ENCODE measurements around the gene OR4F15. TPM values are rescaled to one million over a fixed set of nuclear protein-coding genes. Genes with fewer than 3 reads are reported as not detected.

The OR4F15 gene
- total RNA-seq, 1 experiment from 2014 or later: 0.51 TPM

DNA sequence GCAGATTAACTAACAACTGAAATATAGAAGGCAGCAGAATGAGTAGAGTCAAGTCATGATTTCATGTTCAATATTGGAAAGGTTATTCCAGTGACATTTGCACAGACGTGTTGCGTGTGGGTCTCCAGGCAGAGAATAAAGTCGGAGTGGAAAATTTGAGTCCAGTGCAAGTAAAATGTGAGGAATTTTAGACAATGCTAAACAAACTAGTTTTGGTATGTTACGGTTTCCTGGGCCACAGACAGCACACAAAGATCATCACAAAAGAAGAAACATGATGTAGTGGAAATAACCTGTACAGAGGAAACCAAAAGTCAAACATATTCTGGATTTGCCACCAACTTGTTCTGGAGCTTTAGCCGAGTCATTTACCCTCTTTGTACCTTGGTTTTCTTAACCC lies 8.3 kb upstream of the OR4F15 start:
- no peak for DNase-seq (ENCODE audit: low read depth)

DNA sequence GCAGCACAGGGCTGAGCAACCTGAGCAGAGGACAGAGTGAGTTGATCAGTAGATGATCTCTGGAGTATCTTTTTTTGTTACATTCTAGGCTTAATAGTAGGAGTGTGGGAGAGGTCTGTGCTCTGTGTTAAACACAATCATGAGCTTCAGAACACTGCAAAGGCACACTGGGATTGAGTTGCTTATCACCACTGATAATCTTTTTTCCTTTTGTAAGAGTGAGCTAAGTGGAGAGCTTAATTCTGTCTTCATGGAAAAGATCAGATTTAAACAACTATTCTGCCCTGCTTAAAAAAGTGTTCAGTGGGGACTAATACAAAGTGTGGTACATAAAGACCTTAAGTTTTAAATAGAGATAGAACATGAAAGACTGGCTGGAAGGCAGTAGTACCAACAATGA lies 7.6 kb upstream of the OR4F15 start:
- no peak for DNase-seq (ENCODE audit: low read depth)

DNA sequence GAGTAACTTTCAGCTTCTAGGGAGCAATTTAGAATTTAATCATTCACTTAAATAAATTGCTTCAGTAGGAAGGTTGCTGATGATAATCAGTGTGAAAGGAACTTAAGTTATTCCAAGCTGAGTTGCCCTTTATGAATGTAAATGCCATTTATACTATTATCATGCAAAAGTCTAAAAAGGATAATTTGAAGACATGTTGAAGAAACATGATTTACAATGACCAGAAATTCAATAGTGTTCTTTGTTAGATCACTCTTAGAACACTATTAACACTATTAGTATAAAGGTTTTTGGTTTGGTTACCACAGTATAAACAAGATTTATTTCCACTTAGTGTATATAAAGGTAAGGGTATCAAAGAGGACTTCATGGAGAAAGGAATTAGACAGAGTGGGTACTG lies 7.1 kb upstream of the OR4F15 start:
- DNase-seq (ENCODE audit: low read depth): no peak

DNA sequence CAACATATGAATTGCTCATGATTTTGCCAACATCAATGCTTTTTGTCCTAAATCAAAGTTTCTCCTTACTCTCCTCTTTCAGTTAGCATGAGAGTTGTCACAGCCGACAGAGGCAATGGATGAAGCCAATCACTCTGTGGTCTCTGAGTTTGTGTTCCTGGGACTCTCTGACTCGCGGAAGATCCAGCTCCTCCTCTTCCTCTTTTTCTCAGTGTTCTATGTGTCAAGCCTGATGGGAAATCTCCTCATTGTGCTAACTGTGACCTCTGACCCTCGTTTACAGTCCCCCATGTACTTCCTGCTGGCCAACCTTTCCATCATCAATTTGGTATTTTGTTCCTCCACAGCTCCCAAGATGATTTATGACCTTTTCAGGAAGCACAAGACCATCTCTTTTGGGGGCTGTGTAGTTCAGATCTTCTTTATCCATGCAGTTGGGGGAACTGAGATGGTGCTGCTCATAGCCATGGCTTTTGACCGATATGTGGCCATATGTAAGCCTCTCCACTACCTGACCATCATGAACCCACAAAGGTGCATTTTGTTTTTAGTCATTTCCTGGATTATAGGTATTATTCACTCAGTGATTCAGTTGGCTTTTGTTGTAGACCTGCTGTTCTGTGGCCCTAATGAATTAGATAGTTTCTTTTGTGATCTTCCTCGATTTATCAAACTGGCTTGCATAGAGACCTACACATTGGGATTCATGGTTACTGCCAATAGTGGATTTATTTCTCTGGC lies 6.2 kb upstream of the OR4F15 start:
- DNase-seq (ENCODE audit: low read depth): peak; percentile 61

DNA sequence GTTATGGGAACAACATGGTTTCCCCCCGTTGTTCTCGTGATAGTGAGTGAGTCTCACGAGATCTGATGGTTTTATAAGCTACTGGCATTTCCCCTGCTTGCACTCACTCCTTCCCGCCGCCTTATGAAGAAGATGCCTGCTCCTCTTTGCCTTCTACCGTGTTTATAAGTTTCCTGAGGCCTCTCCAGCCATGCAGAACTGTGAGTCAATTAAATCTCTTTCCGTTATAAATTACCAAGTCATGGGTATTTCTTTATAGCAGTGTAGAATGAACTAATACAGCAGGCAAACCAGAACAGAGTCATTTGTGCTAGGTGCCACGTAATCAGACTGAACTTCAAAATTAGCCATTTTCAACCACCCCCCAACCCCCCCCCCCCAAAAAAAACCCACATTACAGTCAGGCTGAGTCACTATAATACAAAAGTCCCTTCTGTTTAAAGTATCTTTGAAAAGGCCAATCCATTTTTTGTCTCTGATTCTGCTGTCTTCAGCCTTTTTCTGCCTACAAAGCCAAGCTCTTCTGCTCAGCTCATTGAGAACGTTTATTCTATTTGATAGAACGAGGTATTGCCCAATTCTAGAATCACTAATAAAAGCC lies 4.6 kb upstream of the OR4F15 start:
- peak; percentile 91 for DNase-seq (ENCODE audit: low read depth)

DNA sequence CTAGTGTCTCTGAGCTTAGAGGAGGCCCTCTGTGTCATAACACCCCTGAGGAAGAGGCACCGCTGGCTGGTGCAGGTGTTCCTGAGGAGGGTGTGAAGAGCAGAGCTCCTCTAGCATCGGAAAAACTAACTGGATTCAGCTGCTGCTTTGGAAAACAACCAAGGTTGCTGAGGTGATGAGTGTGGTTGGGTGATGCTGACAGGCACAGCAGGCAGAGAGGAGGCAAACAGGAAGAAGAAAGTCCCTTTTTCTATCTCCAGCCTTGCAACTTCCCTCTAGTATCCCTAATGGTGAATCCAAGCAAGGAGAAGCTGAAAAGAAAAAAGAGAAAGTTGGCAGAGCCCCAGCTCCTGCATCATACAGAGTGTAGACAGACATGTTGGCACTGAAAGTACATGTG lies 3.8 kb upstream of the OR4F15 start:
- DNase-seq (ENCODE audit: low read depth): peak; percentile 80

DNA sequence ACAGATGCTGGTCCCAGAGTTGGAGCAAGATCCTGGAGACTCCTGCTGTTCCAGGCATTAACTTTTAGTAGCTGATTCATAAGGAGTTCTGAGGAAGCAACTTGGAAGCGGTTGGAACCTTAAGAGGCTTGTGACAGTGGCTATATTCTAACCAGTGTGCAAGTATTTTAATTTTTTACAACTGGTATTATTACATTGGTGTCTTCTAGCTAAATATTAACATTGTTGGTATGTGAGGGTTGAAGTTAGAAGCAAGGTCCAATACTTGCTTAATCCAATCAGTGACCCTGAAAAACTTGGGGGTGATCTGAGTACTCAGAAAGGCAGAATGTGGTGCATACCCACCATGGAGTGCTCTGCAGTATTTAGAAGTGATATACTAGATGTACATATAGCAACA lies 1.5 kb upstream of the OR4F15 start:
- no peak for DNase-seq (ENCODE audit: low read depth)

DNA sequence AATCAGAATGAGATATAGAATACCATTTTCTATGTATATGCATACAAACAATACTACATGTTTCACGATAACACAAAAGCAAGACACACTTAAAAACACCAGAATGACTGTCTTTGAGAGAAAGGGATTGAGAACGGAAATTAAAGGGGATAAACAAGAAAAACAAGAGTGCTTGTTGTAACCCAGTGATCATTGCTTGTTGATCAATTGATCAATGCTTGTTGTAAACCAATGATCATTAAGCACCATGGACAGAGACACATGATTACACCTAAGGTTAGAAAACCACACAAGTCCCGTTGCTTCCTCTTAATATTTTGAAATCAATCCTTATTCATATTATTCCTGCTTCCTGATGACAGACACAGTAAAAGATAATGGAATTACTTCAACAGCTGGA lies 1.1 kb upstream of the OR4F15 start:
- no peak for DNase-seq (ENCODE audit: low read depth)

DNA sequence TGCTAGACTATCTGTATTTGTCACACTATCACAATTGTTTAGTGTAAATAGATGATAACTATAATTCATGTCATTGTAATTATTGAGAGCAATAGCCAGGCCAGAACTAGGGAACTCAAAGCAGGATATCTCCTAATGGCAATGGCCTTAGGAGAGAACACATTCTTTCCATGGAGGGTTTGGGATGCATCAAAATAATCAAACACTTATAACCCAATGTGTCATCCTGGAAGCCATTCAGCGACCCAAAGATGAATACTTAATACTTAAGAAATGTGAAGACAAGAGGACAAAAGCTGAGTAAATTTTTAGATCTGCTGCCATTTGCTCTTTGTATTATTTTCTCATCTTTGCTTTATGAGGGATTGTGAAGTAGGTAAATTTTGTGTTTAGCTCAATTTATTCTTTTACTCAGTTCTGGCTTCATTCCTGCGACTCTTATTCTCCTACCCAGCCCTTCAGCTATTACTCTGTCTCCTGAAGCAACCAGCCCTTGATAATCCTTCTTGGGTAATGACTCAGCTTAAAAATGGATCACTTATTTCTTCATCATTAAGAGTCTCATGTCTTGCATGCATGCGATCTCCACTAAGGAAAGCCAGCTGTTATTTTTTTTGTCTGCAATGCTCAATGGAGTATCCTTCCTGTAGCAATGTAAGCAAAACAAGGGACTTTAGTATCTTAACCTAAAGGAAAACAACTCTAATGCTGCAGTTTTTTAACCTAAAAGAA lies 2.0 kb downstream of the OR4F15 start:
- DNase-seq (ENCODE audit: low read depth): peak; percentile 33

DNA sequence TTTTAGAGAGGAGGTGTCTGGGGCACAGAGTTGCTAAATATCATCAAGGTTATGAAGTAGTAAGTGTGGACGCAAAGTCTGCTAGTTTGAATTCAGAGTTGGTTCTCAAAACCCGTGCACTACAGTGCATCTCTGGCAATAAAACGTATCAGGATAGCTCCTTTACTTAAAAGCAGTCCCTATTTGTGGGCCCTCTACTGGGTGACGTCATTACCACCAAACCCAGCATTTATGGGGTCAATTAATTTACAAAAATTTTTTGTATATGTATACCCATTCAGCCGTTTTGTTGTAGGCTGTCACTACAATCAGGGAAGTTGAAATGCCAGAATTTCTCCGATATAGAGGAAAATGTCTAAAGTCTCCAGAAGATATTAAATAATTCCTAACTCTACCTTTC lies 8.8 kb downstream of the OR4F15 start:
- no peak for DNase-seq (ENCODE audit: low read depth)

DNA sequence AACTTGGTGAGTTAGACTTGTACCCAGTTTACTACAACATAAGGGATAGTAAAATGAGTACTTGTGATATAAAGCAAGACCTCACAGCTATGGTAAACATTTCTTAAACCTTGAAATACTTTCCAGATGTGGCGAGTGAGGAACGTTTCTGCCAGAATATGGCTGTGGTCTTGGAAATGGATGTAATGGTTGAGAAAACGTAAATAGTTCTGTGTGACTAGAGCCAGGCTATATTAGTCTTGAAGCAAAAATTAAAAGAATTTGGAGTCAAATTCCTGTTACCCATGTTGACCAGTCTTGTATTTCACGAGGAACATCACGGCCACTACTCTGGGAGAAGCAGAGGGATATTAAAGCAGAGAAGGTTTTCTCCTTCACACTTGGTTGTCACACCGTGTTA lies 15.3 kb downstream of the OR4F15 start:
- no peak for DNase-seq (ENCODE audit: low read depth)

DNA sequence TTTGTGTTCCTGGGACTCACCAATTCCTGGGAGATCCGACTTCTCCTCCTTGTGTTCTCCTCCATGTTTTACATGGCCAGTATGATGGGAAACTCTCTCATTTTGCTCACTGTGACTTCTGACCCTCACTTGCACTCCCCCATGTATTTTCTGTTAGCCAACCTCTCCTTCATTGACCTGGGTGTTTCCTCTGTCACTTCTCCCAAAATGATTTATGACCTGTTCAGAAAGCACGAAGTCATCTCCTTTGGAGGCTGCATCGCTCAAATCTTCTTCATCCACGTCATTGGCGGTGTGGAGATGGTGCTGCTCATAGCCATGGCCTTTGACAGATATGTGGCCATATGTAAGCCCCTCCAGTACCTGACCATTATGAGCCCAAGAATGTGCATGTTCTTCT lies 16.8 kb downstream of the OR4F15 start:
- DNase-seq (ENCODE audit: low read depth): no peak

DNA sequence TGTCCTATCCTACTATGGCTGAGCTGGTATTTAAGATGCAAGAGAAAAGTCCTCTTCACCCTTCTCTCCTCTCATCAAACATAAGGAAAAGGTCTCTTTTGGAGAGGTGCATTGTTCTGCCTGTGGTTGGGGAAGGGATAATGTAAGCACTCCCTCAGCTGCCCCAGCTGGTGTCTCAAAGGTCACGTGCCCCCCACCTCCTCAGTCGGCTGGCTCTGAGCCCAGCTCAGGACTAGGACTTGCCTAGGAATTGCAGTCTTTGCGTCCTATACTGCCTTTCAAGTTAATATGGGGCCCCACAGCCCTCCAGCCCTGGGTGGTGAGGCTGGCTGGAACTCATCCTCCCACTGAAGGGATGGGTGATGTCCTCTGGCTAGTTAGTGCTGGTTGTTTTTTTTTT lies 29.7 kb downstream of the OR4F15 start:
- no peak for DNase-seq (ENCODE audit: low read depth)

DNA sequence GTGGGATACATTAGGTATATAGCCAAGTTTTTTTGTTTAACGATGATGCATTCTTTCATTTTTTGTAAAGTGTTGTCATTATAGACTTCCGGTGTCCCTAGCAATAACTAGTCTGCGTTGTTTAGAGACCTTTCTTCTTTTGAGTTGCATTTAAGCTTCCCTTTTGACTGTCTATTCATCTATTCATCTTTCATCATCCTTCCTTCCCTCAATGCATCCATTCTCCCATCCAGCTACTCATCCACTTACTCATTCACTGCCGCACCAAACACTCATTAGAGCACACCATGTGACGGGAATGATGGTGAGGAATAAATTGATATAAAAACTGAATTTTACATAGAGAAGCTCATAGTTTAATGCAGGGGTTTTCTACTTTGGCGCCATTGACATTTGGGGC lies 32.9 kb downstream of the OR4F15 start:
- DNase-seq (ENCODE audit: low read depth): peak; percentile 8

DNA sequence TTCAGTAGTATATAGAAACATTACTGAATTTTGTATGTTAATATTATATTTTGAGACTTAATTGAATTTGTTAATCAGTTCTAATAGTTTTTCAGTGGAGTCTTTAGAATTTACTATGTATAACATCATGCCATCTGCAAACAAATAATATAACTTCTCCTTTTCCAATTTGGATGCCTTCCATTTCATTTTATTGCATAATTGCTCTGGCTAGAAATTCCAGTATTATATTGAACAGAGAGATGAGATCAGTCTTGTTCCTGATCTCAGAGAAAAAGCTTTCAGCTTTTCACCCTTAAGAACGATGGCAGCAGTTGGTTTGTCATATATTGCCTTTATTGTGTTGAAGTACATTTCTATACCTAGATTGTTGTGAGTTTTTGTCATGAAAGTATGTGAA lies 40.4 kb downstream of the OR4F15 start:
- no peak for DNase-seq (ENCODE audit: low read depth)

Small RNAs within 50 kb of the gene (small RNA-seq; reads per million reads assigned to genes)
- gene RN7SL209P: not detected

Other genes starting within 250 kb of the OR4F15 start
- gene TM2D3, start 159.8 kb upstream of the OR4F15 start, total RNA-seq (2014; rRNA removed; shearing (Covaris generic)): 68.4 and 80.1 TPM in 2 replicates
- 7.1 and 10.9 TPM in 2 replicates for gene TARS3, start 87.7 kb upstream of the OR4F15 start, total RNA-seq (2014; rRNA removed; shearing (Covaris generic))
- 0.14 TPM in 1 of 2 replicates, not detected in the other for gene OR4F6, start 8.7 kb upstream of the OR4F15 start, total RNA-seq (2014; rRNA removed; shearing (Covaris generic))